OCI-LY1 (cell line): ENCODE measurements around the gene DAO.

Source experiments
- H2AFZ ChIP-seq: fragments of 200-600 bp; sonication (generic), shearing (Covaris generic); 2 replicates; pipeline ENCODE4 v1.6.0; 2014; ENCODE audit warnings: antibody characterized with exemption, mild to moderate bottlenecking, low read length
- H3F3A ChIP-seq: fragments of 200-600 bp; sonication (generic), shearing (Covaris generic); 2 replicates; pipeline ENCODE4 v1.6.0; 2014; ENCODE audit warnings: mild to moderate bottlenecking, antibody characterized with exemption, low read length, moderate library complexity; ENCODE audit not compliant: insufficient read depth
- H3K27ac ChIP-seq: fragments of 200-600 bp; sonication (generic); 2 replicates; pipeline ENCODE4 v1.5.1; 2014; ENCODE audit warnings: low read length, mixed run types, mild to moderate bottlenecking, low read depth; ENCODE audit not compliant: poor library complexity, severe bottlenecking
- H3K27me3 ChIP-seq: fragments of 200-600 bp; sonication (generic); 2 replicates; pipeline ENCODE4 v1.6.0; 2014; ENCODE audit warnings: antibody characterized with exemption, mild to moderate bottlenecking, low read length, moderate library complexity; ENCODE audit not compliant: insufficient read depth
- H3K36me3 ChIP-seq: fragments of 200-600 bp; sonication (generic); 2 replicates; pipeline ENCODE4 v1.6.1; 2014; ENCODE audit warnings: mild to moderate bottlenecking, antibody characterized with exemption, low read length, moderate library complexity, mixed read lengths; ENCODE audit not compliant: insufficient read depth
- H3K4me1 ChIP-seq: fragments of 200-600 bp; sonication (generic); 2 replicates; pipeline ENCODE4 v1.5.1; 2014; ENCODE audit warnings: mild to moderate bottlenecking, low read length, moderate library complexity; ENCODE audit not compliant: insufficient read depth, severe bottlenecking
- H3K4me2 ChIP-seq: fragments of 200-600 bp; sonication (generic), shearing (Covaris generic); 2 replicates; pipeline ENCODE4 v1.6.1; 2014; ENCODE audit warnings: low read length
- H3K4me3 ChIP-seq: fragments of 200-600 bp; sonication (generic); 2 replicates; pipeline ENCODE4 v1.5.1; 2014; ENCODE audit warnings: low read length, low read depth, mild to moderate bottlenecking, mixed read lengths; ENCODE audit not compliant: poor library complexity, severe bottlenecking
- H3K79me2 ChIP-seq: fragments of 200-600 bp; shearing (Covaris generic); 2 replicates; pipeline ENCODE4 v1.6.1; 2016; ENCODE audit warnings: mixed run types, low read length, mixed read lengths; ENCODE audit not compliant: insufficient read depth
- H3K9ac ChIP-seq: fragments of 200-600 bp; sonication (generic), shearing (Covaris generic); 2 replicates; pipeline ENCODE4 v1.6.1; 2014; ENCODE audit warnings: mild to moderate bottlenecking, low read length, mixed read lengths
- H3K9me2 ChIP-seq: fragments of 200-600 bp; sonication (generic), shearing (Covaris generic); 2 replicates; pipeline ENCODE4 v1.6.1; 2014; ENCODE audit warnings: low read depth, mild to moderate bottlenecking, low read length, mixed read lengths
- H3K9me3 ChIP-seq: fragments of 200-600 bp; shearing (Covaris generic); 2 replicates; pipeline ENCODE4 v1.6.1; 2014; ENCODE audit warnings: low read length, mixed read lengths
- H4K20me1 ChIP-seq: fragments of 200-600 bp; sonication (generic), shearing (Covaris generic); 2 replicates; pipeline ENCODE4 v1.6.0; 2016; ENCODE audit warnings: mild to moderate bottlenecking, low read length; ENCODE audit not compliant: insufficient read depth
- CTCF ChIP-seq: fragments of 200-600 bp; sonication (generic), shearing (Covaris generic); IDR thresholded peaks from 2 replicates; pipeline ENCODE4 v1.5.1; 2017; ENCODE audit warnings: mild to moderate bottlenecking, antibody characterized with exemption, low read length, moderate library complexity, mixed read lengths
- EZH2 ChIP-seq: fragments of 200-600 bp; sonication (generic), shearing (Covaris generic); IDR thresholded peaks from 2 replicates; pipeline ENCODE4 v1.8.0; 2017; ENCODE audit warnings: borderline replicate concordance, mixed run types, mild to moderate bottlenecking, antibody characterized with exemption, low read length, moderate library complexity, mixed read lengths

The DAO gene

GRCh38 chr12:108879615-108880254, at the start of gene DAO:
Gene DAO, plus strand, starts transcription at chr12:108880092. Its CDS starts 4,915 bp downstream, at chr12:108885007.
- TF ChIP-seq CTCF (no peak), EZH2 (no peak)
- no peaks in the 10 kb centered on the region for H3F3A ChIP-seq
- H3K79me2 ChIP-seq, result no peaks in the 10 kb centered on the region
- H3K27ac ChIP-seq, result no peak within 1 kb of the TSS
- no peak within 1 kb of the TSS for H3K4me2 ChIP-seq
- no peaks in the 10 kb centered on the region for H3K4me1 ChIP-seq
- H3K27me3 ChIP-seq, result no peaks in the 10 kb centered on the region
- no peak within 1 kb of the TSS for H3K4me3 ChIP-seq
- H4K20me1 ChIP-seq, result no peaks in the 10 kb centered on the region
- no peaks in the 10 kb centered on the region for H3K9me3 ChIP-seq
- no peaks in the 10 kb centered on the region for H3K36me3 ChIP-seq
- H3K9me2 ChIP-seq, result no peaks in the 10 kb centered on the region
- H2AFZ ChIP-seq, result no peak within 1 kb of the TSS
- no peak within 1 kb of the TSS for H3K9ac ChIP-seq

GRCh38 chr12:108831309-108831991, 48.4 kb upstream of the DAO start:
- H3K36me3 ChIP-seq, result peaks cover 10% of the 10 kb centered on the region; the same call in 1 of the 2 replicates

GRCh38 chr12:108832208-108832607, 47.7 kb upstream of the DAO start:
- peaks cover 1% of the 10 kb centered on the region for H3K4me1 ChIP-seq

More at GRCh38 chr12:108831309-108831991, 48.4 kb upstream of the DAO start:
- Histone ChIP-seq H3K9ac (no peak overlapping the region), H4K20me1 (no peaks in the 10 kb centered on the region), H3K27me3 (no peaks in the 10 kb centered on the region), H3K9me2 (no peaks in the 10 kb centered on the region), H3K9me3 (no peaks in the 10 kb centered on the region), H3K27ac (no peak overlapping the region), H3F3A (no peaks in the 10 kb centered on the region), H3K79me2 (no peaks in the 10 kb centered on the region), H3K4me3 (no peak overlapping the region), H2AFZ (no peak overlapping the region), H3K4me1 (peaks cover 9% of the 10 kb centered on the region), H3K4me2 (no peak overlapping the region)
- no peak for TF ChIP-seq EZH2
- TF ChIP-seq CTCF, result no peak

More at GRCh38 chr12:108832208-108832607, 47.7 kb upstream of the DAO start:
- Histone ChIP-seq H3K9me2 (no peaks in the 10 kb centered on the region), H4K20me1 (no peaks in the 10 kb centered on the region), H3K9me3 (no peaks in the 10 kb centered on the region), H3K9ac (no peak overlapping the region), H3K4me3 (no peak overlapping the region), H3F3A (no peaks in the 10 kb centered on the region), H3K36me3 (peaks cover 10% of the 10 kb centered on the region; the same call in 1 of the 2 replicates), H3K27ac (no peak overlapping the region), H3K4me2 (no peak overlapping the region), H3K27me3 (no peaks in the 10 kb centered on the region), H2AFZ (no peak overlapping the region), H3K79me2 (no peaks in the 10 kb centered on the region)
- TF ChIP-seq EZH2, result no peak
- no peak for TF ChIP-seq CTCF
